Erythroblast (primary cell): ENCODE results near the gene NTSR1.

Experiments used
- GATA1 ChIP-seq: IDR thresholded peaks from 2 replicates; pipeline ENCODE4 v1.6.1; 2011; ENCODE audit warnings: low read depth, mild to moderate bottlenecking, control low read depth, low read length, moderate library complexity
- POLR2A ChIP-seq: IDR thresholded peaks from 2 replicates; pipeline ENCODE4 v1.6.1; 2011; ENCODE audit warnings: mild to moderate bottlenecking, low read length

DNA sequence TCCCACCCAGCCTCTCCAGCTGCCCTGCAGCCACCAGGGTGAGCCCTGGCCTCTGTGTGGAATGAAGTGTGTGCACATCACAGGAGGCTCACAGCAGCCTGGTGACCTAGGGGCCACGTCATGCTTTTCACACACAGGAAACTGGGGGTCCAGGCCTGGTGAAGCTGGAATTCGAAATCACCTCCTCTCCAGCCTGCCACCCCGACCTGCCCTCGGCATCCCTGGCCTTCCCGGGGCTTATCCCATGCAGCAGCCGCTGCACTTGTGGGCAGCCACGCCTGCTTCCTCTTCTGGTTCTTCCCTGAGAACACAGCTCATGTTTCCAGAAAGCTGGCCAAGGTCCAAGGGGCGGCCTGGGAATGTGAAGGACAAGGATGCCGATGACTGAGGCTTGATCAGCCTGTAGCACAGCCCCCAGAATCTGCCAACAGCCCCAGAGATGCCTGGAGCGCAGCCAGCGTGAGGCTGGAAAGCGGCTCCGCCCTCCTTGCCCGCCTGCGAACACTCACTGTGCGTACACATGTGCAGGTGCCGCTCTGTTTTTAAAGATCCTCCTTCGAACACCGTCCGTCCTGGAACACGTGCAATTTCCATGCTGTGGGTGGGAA, 4.2 kb upstream of the NTSR1 start:
- no peak for TF ChIP-seq POLR2A
- no peak for TF ChIP-seq GATA1
